HG03196 (cell line): ENCODE results near the gene TTC39C.
"Not testable (repeated sequence)": the region's sequence is repeated elsewhere in the genome, so short reads cannot be mapped to it uniquely, and the experiment has no call there.

ENCODE experiments used
- ATAC-seq: cut with Tn5 transposase; IDR thresholded peaks from one replicate; pipeline ENCODE4 v1.9.1; 2021; ENCODE audit not compliant: unreplicated experiment

Gene TTC39C

GRCh38 chr18:24016643-24017042 is 2.1 kb downstream of the TTC39C start:
- ATAC-seq, result no peak

- ATAC-seq, result no peak
These were observed 3.8 kb downstream of the TTC39C start for GRCh38 chr18:24018299-24018886.

- ATAC-seq, result peak; percentile 71
These were observed 5.2 kb downstream of the TTC39C start for GRCh38 chr18:24019641-24020331.

GRCh38 chr18:24021505-24021904 is 7.0 kb downstream of the TTC39C start:
- ATAC-seq, result no peak

GRCh38 chr18:24022161-24022560 is 7.6 kb downstream of the TTC39C start:
- ATAC-seq, result no peak

- no peak for ATAC-seq
These were observed 8.7 kb downstream of the TTC39C start for GRCh38 chr18:24023185-24023814.

- ATAC-seq, result no peak
These were observed 9.9 kb downstream of the TTC39C start for GRCh38 chr18:24024425-24024824.

GRCh38 chr18:24026457-24026856 is 11.9 kb downstream of the TTC39C start:
- ATAC-seq, result no peak

GRCh38 chr18:24027156-24027827 is 12.7 kb downstream of the TTC39C start:
- ATAC-seq, result no peak

- ATAC-seq, result not testable (repeated sequence)
These were observed 14.4 kb downstream of the TTC39C start for GRCh38 chr18:24028946-24029345.

- ATAC-seq, result no peak
These were observed 16.8 kb downstream of the TTC39C start for GRCh38 chr18:24031318-24031717.

- peak; percentile 92 for ATAC-seq
These were observed 17.4 kb downstream of the TTC39C start for GRCh38 chr18:24031916-24032315.

GRCh38 chr18:24033641-24034412 is 19.3 kb downstream of the TTC39C start:
- ATAC-seq, result no peak

GRCh38 chr18:24035316-24035715 is 20.8 kb downstream of the TTC39C start:
- ATAC-seq, result no peak

- no peak for ATAC-seq
These were observed 25.1 kb downstream of the TTC39C start for GRCh38 chr18:24039671-24040070.

- ATAC-seq, result no peak
These were observed 27.1 kb downstream of the TTC39C start for GRCh38 chr18:24041691-24042090.

- ATAC-seq, result no peak
These were observed 28.8 kb downstream of the TTC39C start for GRCh38 chr18:24043403-24043802.

- no peak for ATAC-seq
These were observed 33.7 kb downstream of the TTC39C start for GRCh38 chr18:24048261-24048660.

- no peak for ATAC-seq
These were observed 34.6 kb downstream of the TTC39C start for GRCh38 chr18:24049142-24049541.

- no peak for ATAC-seq
These were observed 36.7 kb downstream of the TTC39C start for GRCh38 chr18:24051031-24051947.
